HepG2 (cell line): Measurements from ENCODE around the gene HS3ST3B1. TPM values are rescaled to one million over a fixed set of nuclear protein-coding genes. Genes with fewer than 3 reads are reported as not detected.

ENCODE experiments used
- AGO2 ChIP-seq: fragments of 200-400 bp; formaldehyde crosslinking; optimal IDR thresholded peaks from 2 replicates; pipeline ENCODE3; 2017; ENCODE audit warnings: mild to moderate bottlenecking, low read depth, low read length, moderate library complexity
- ATF7-NPFF ChIP-seq: sonication (generic); formaldehyde crosslinking; IDR thresholded peaks from 2 replicates; pipeline ENCODE4 v1.8.1; 2023; ENCODE audit warnings: mild to moderate bottlenecking, low read depth, missing genetic modification reagents, moderate library complexity
- HNF4A ChIP-seq: sonication (generic); formaldehyde crosslinking; IDR thresholded peaks from 2 replicates; pipeline ENCODE4 v1.4.0; 2020; ENCODE audit warnings: missing genetic modification reagents
- IRF2 ChIP-seq: IDR thresholded peaks from 2 replicates; pipeline ENCODE4 v1.6.1; 2018; ENCODE audit warnings: missing genetic modification reagents, missing compliant biosample characterization
- KDM5B ChIP-seq: sonication (generic); formaldehyde crosslinking; IDR thresholded peaks from 2 replicates; pipeline ENCODE4 v1.4.0; 2020; ENCODE audit warnings: missing genetic modification reagents, mild to moderate bottlenecking, borderline replicate concordance
- REPIN1 ChIP-seq: sonication (generic); formaldehyde crosslinking; IDR thresholded peaks from 2 replicates; pipeline ENCODE4 v1.8.0; 2022; ENCODE audit warnings: missing genetic modification reagents, low read depth, mild to moderate bottlenecking, borderline replicate concordance
- SAP130 ChIP-seq: IDR thresholded peaks from 2 replicates; pipeline ENCODE4 v1.6.1; 2016; ENCODE audit warnings: low read depth
- TAF1 ChIP-seq: sonication (generic); formaldehyde crosslinking; IDR thresholded peaks from 2 replicates; pipeline ENCODE4 v1.4.0; 2020; ENCODE audit warnings: missing genetic modification reagents
- ZBTB7A ChIP-seq: sonication (generic); formaldehyde crosslinking; IDR thresholded peaks from 2 replicates; pipeline ENCODE4 v1.8.0; 2022; ENCODE audit warnings: mild to moderate bottlenecking, missing genetic modification reagents
- ZFP36 ChIP-seq: fragments of 150-350 bp; IDR thresholded peaks from 2 replicates; pipeline ENCODE4 v1.6.1; 2018; ENCODE audit warnings: borderline replicate concordance, low read length, low read depth; ENCODE audit not compliant: partially characterized antibody
- ZNF431 ChIP-seq: sonication (generic); formaldehyde crosslinking; IDR thresholded peaks from 2 replicates; pipeline ENCODE4 v1.9.0; 2022; ENCODE audit warnings: missing genetic modification reagents, low read depth, mild to moderate bottlenecking, borderline replicate concordance
- polyA plus RNA-seq, 8 experiments: library from polyadenylated mRNA; depleted of rRNA in 3 of 8; stranded (reverse) in 7 of 8; unstranded in 1 of 8; fragments of >200 nt; fragmentation: Illumina TruSeq in 4 of 8; extraction: Trizol in 4 of 8; gene quantifications; 2 replicates each; pipeline versions ENCODE4 v1.2.1 to v1.2.3, GENCODE V29; 2011 to 2016; ENCODE audit warnings: low read depth in 4 of 8, missing spikeins in 1 of 8, mixed read lengths in 1 of 8; ENCODE audit not compliant: insufficient read depth in 1 of 8
- total RNA-seq, 5 experiments: library from RNA; depleted of rRNA; stranded (reverse); fragments of >200 nt; fragmentation: Illumina TruSeq; extraction: Trizol; gene quantifications; 2 replicates each; pipeline ENCODE4 v1.2.3, GENCODE V29; 2016; ENCODE audit warnings: low read depth in 1 of 5
- TF ChIP-seq, protein P1 (sequence below): sonication (generic); formaldehyde crosslinking; IDR thresholded peaks from 2 replicates; pipeline ENCODE4 v1.4.0; 2020; ENCODE audit warnings: missing genetic modification reagents, borderline replicate concordance
- TF ChIP-seq, protein P2 (sequence below): IDR thresholded peaks from 2 replicates; pipeline ENCODE4 v1.4.0; 2020; ENCODE audit warnings: mild to moderate bottlenecking, missing genetic modification reagents
- TF ChIP-seq, protein P3 (sequence below): sonication (generic); formaldehyde crosslinking; IDR thresholded peaks from 2 replicates; pipeline ENCODE4 v1.4.0; 2020; ENCODE audit warnings: missing genetic modification reagents
- TF ChIP-seq, protein P4 (sequence below): sonication (generic); formaldehyde crosslinking; conservative IDR thresholded peaks from 2 replicates; pipeline ENCODE4 v1.4.0; 2020; ENCODE audit warnings: missing genetic modification reagents
- TF ChIP-seq, protein P5 (sequence below): sonication (generic); formaldehyde crosslinking; IDR thresholded peaks from 2 replicates; pipeline ENCODE4 v1.8.0; 2022; ENCODE audit warnings: mild to moderate bottlenecking, missing genetic modification reagents, moderate library complexity
- TF ChIP-seq, protein P6 (sequence below): sonication (generic); formaldehyde crosslinking; IDR thresholded peaks from 2 replicates; pipeline ENCODE4 v1.5.0; 2020; ENCODE audit warnings: missing genetic modification reagents, mild to moderate bottlenecking, borderline replicate concordance

HS3ST3B1 gene
- total and polyA plus RNA-seq, 2 of the 13 experiments (the other 11 are each of a cell fraction or from before 2014, with no cell fraction given), result 15.7 to 39.5 TPM

DNA sequence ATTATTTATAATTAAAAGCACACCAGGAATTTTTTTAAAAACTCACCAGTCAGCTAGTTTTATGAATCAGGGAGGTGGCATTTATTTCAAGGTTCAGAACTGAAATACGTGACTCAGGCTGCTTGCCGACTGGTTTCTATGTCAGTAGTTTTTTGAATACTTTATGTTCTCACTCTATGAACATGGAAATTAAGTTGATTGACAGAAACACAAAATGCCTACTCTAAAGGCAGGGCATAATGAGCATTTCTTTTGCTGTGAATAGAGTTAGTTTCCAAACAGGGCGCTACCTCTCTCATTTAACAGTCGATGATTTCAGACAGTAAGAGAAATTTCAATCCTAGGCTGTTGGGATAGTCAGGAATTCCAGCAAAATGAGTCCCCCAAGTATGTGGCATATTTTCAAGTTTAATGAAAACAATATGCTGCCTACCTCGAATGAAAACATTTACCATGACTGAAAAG is 6.7 kb downstream of the HS3ST3B1 start (continued):
- TF ChIP-seq, protein P1, sequence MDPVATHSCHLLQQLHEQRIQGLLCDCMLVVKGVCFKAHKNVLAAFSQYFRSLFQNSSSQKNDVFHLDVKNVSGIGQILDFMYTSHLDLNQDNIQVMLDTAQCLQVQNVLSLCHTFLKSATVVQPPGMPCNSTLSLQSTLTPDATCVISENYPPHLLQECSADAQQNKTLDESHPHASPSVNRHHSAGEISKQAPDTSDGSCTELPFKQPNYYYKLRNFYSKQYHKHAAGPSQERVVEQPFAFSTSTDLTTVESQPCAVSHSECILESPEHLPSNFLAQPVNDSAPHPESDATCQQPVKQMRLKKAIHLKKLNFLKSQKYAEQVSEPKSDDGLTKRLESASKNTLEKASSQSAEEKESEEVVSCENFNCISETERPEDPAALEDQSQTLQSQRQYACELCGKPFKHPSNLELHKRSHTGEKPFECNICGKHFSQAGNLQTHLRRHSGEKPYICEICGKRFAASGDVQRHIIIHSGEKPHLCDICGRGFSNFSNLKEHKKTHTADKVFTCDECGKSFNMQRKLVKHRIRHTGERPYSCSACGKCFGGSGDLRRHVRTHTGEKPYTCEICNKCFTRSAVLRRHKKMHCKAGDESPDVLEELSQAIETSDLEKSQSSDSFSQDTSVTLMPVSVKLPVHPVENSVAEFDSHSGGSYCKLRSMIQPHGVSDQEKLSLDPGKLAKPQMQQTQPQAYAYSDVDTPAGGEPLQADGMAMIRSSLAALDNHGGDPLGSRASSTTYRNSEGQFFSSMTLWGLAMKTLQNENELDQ (CRISPR knock-in tag), result no peak
- TF ChIP-seq ZFP36 (no peak), SAP130 (CRISPR knock-in tag) (peak; percentile 31; the same call in 1 of the 2 replicates), AGO2 (no peak), REPIN1 (no peak), HNF4A (CRISPR knock-in tag) (no peak), TAF1 (CRISPR knock-in tag) (no peak), KDM5B (CRISPR knock-in tag) (no peak), ZNF431 (CRISPR knock-in tag) (no peak), ATF7-NPFF (CRISPR knock-in tag) (no peak), ZBTB7A (CRISPR knock-in tag) (no peak), IRF2 (no peak)
- TF ChIP-seq, protein P2, sequence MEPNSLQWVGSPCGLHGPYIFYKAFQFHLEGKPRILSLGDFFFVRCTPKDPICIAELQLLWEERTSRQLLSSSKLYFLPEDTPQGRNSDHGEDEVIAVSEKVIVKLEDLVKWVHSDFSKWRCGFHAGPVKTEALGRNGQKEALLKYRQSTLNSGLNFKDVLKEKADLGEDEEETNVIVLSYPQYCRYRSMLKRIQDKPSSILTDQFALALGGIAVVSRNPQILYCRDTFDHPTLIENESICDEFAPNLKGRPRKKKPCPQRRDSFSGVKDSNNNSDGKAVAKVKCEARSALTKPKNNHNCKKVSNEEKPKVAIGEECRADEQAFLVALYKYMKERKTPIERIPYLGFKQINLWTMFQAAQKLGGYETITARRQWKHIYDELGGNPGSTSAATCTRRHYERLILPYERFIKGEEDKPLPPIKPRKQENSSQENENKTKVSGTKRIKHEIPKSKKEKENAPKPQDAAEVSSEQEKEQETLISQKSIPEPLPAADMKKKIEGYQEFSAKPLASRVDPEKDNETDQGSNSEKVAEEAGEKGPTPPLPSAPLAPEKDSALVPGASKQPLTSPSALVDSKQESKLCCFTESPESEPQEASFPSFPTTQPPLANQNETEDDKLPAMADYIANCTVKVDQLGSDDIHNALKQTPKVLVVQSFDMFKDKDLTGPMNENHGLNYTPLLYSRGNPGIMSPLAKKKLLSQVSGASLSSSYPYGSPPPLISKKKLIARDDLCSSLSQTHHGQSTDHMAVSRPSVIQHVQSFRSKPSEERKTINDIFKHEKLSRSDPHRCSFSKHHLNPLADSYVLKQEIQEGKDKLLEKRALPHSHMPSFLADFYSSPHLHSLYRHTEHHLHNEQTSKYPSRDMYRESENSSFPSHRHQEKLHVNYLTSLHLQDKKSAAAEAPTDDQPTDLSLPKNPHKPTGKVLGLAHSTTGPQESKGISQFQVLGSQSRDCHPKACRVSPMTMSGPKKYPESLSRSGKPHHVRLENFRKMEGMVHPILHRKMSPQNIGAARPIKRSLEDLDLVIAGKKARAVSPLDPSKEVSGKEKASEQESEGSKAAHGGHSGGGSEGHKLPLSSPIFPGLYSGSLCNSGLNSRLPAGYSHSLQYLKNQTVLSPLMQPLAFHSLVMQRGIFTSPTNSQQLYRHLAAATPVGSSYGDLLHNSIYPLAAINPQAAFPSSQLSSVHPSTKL (CRISPR knock-in tag), result peak; percentile 31; the same call in 1 of the 2 replicates
- TF ChIP-seq, protein P3, sequence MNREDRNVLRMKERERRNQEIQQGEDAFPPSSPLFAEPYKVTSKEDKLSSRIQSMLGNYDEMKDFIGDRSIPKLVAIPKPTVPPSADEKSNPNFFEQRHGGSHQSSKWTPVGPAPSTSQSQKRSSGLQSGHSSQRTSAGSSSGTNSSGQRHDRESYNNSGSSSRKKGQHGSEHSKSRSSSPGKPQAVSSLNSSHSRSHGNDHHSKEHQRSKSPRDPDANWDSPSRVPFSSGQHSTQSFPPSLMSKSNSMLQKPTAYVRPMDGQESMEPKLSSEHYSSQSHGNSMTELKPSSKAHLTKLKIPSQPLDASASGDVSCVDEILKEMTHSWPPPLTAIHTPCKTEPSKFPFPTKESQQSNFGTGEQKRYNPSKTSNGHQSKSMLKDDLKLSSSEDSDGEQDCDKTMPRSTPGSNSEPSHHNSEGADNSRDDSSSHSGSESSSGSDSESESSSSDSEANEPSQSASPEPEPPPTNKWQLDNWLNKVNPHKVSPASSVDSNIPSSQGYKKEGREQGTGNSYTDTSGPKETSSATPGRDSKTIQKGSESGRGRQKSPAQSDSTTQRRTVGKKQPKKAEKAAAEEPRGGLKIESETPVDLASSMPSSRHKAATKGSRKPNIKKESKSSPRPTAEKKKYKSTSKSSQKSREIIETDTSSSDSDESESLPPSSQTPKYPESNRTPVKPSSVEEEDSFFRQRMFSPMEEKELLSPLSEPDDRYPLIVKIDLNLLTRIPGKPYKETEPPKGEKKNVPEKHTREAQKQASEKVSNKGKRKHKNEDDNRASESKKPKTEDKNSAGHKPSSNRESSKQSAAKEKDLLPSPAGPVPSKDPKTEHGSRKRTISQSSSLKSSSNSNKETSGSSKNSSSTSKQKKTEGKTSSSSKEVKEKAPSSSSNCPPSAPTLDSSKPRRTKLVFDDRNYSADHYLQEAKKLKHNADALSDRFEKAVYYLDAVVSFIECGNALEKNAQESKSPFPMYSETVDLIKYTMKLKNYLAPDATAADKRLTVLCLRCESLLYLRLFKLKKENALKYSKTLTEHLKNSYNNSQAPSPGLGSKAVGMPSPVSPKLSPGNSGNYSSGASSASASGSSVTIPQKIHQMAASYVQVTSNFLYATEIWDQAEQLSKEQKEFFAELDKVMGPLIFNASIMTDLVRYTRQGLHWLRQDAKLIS, result peak; percentile 79; the same call in 1 of the 2 replicates
- TF ChIP-seq, protein P4, sequence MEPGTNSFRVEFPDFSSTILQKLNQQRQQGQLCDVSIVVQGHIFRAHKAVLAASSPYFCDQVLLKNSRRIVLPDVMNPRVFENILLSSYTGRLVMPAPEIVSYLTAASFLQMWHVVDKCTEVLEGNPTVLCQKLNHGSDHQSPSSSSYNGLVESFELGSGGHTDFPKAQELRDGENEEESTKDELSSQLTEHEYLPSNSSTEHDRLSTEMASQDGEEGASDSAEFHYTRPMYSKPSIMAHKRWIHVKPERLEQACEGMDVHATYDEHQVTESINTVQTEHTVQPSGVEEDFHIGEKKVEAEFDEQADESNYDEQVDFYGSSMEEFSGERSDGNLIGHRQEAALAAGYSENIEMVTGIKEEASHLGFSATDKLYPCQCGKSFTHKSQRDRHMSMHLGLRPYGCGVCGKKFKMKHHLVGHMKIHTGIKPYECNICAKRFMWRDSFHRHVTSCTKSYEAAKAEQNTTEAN, result no peak
- TF ChIP-seq, protein P5, sequence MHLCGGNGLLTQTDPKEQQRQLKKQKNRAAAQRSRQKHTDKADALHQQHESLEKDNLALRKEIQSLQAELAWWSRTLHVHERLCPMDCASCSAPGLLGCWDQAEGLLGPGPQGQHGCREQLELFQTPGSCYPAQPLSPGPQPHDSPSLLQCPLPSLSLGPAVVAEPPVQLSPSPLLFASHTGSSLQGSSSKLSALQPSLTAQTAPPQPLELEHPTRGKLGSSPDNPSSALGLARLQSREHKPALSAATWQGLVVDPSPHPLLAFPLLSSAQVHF (CRISPR knock-in tag), result no peak
- TF ChIP-seq, protein P6, sequence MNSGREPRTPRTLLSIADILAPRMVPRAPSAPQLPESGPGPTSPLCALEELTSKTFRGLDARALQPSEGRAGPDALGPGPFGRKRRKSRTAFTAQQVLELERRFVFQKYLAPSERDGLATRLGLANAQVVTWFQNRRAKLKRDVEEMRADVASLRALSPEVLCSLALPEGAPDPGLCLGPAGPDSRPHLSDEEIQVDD (CRISPR knock-in tag), result no peak
